Mucosa of stomach (tissue), 1 donor: ENCODE results near the gene DOCK3.

Experiments used
- H3K27me3 ChIP-seq: one replicate; pipeline ENCODE4 v1.7.0; 2013; ENCODE audit warnings: mild to moderate bottlenecking, low read length; ENCODE audit not compliant: control insufficient read depth, insufficient read depth
- H3K36me3 ChIP-seq: one replicate; pipeline ENCODE4 v1.7.0; 2013; ENCODE audit warnings: low read length; ENCODE audit not compliant: control insufficient read depth, insufficient read depth
- H3K4me1 ChIP-seq: one replicate; pipeline ENCODE4 v1.7.0; 2013; ENCODE audit warnings: mild to moderate bottlenecking, low read length; ENCODE audit not compliant: control insufficient read depth, insufficient read depth
- H3K4me3 ChIP-seq: one replicate; pipeline ENCODE4 v1.7.0; 2013; ENCODE audit warnings: low read length
- H3K9ac ChIP-seq: one replicate; pipeline ENCODE4 v1.7.0; 2013; ENCODE audit warnings: mild to moderate bottlenecking, low read length, moderate library complexity
- H3K9me3 ChIP-seq: one replicate; pipeline ENCODE4 v1.7.0; 2013; ENCODE audit warnings: mild to moderate bottlenecking, low read length, moderate library complexity; ENCODE audit not compliant: control insufficient read depth
- donor health status: Pancreatic carcinoma.

DOCK3 gene

DNA sequence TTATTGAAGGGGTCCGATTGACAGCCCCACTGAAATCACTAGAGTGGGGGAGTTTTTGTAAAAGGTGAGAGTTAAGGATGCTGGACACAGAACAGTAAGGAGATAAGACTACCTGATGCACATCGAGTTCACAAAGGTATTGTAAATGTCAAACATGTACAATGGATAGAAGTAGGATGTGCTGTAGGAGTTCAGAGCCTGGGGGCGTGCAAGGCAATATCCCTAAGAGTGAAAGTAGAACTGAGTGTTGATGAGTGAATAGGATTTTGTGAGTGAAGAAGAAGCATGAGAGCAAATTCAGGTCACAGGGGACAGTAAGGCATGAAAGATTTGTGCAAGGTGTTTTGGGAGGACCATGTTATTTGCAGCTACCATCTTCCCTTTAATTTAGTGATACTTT, 21.5 kb downstream of the DOCK3 start:
- Histone ChIP-seq H3K4me3 (no peak overlapping the region), H3K27me3 (no peaks in the 10 kb centered on the region), H3K9me3 (no peaks in the 10 kb centered on the region), H3K9ac (no peak overlapping the region), H3K4me1 (no peaks in the 10 kb centered on the region), H3K36me3 (no peaks in the 10 kb centered on the region)

DNA sequence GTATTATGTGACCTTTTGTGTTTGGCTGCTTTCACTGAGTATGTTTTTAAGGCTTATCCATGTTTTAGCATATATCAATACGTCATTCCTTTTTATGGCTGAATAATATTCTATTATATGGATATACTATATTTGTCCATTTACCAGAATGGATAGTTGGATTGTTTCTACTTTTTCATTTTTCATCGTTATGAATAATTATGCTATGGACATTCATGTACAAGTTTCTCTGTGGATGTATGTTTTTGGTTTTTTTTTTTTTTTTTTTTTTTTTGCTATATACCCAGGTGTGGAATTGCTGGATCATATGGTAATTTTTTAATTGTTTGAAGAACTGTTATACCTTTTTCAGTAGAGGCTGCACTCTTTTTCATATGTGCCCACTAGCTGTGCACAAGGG, 23.5 kb downstream of the DOCK3 start:
- Histone ChIP-seq H3K36me3 (no peaks in the 10 kb centered on the region), H3K27me3 (no peaks in the 10 kb centered on the region), H3K4me3 (no peak overlapping the region), H3K9ac (no peak overlapping the region), H3K9me3 (no peaks in the 10 kb centered on the region), H3K4me1 (no peaks in the 10 kb centered on the region)

DNA sequence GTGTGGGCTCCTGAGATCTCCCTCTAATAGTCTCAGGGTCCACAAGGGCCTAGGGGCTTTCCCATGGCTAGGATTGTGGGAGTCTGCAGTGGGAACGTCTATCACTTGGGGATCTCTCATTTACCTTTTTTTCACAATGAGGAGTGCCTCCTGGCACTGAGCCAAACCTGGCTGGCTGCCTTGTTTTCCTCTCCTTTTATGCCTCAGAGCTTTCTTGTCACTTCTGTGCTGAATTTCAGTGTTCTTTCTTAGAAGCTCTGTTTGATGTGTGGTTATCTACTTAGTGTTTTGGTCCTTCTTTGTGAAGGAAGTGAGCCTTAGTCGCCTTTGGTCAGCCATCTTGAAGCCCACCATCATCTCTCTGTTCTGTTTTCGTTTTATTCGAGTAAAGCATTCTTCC, 33.9 kb downstream of the DOCK3 start:
- H3K4me1 ChIP-seq, result no peaks in the 10 kb centered on the region
- H3K4me3 ChIP-seq, result no peak overlapping the region
- no peaks in the 10 kb centered on the region for H3K9me3 ChIP-seq
- no peaks in the 10 kb centered on the region for H3K36me3 ChIP-seq
- no peaks in the 10 kb centered on the region for H3K27me3 ChIP-seq
- no peak overlapping the region for H3K9ac ChIP-seq

- H3K36me3 ChIP-seq, result no peaks in the 10 kb centered on the region
- no peaks in the 10 kb centered on the region for H3K4me1 ChIP-seq
- no peak overlapping the region for H3K4me3 ChIP-seq
- no peak overlapping the region for H3K9ac ChIP-seq
- no peaks in the 10 kb centered on the region for H3K9me3 ChIP-seq
- no peaks in the 10 kb centered on the region for H3K27me3 ChIP-seq
Observed at GRCh38 chr3:50714946-50715345, 40.2 kb downstream of the DOCK3 start.

DNA sequence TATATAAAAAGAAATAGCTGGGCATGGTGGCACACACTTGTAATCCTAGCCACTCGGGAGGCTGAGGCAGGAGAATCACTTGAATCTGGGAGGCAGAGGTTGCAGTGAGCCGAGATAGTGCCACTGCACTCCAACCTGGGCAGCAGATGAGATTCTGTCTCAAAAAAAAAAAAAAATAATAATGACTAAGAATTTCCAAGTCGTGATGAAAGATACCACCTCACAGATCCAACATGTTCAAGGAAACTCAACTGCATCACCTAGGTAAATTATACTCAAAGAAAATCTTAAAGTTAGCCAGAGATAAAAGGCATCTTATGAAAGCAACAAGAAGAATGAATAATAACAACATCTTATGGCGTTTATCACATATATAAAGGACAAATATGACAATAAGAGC, 50.1 kb downstream of the DOCK3 start:
- Histone ChIP-seq H3K9me3 (no peaks in the 10 kb centered on the region), H3K9ac (no peak overlapping the region), H3K4me3 (no peak overlapping the region), H3K4me1 (no peaks in the 10 kb centered on the region), H3K36me3 (no peaks in the 10 kb centered on the region), H3K27me3 (no peaks in the 10 kb centered on the region)

GRCh38 chr3:50734985-50735384, 60.3 kb downstream of the DOCK3 start:
- H3K4me3 ChIP-seq, result no peak overlapping the region
- no peak overlapping the region for H3K9ac ChIP-seq
- H3K9me3 ChIP-seq, result no peaks in the 10 kb centered on the region
- H3K36me3 ChIP-seq, result no peaks in the 10 kb centered on the region
- H3K27me3 ChIP-seq, result no peaks in the 10 kb centered on the region
- no peaks in the 10 kb centered on the region for H3K4me1 ChIP-seq

GRCh38 chr3:50737193-50737905, 62.6 kb downstream of the DOCK3 start:
- no peaks in the 10 kb centered on the region for H3K36me3 ChIP-seq
- no peaks in the 10 kb centered on the region for H3K4me1 ChIP-seq
- H3K9me3 ChIP-seq, result no peaks in the 10 kb centered on the region
- H3K4me3 ChIP-seq, result no peak overlapping the region
- H3K27me3 ChIP-seq, result no peaks in the 10 kb centered on the region
- no peak overlapping the region for H3K9ac ChIP-seq

DNA sequence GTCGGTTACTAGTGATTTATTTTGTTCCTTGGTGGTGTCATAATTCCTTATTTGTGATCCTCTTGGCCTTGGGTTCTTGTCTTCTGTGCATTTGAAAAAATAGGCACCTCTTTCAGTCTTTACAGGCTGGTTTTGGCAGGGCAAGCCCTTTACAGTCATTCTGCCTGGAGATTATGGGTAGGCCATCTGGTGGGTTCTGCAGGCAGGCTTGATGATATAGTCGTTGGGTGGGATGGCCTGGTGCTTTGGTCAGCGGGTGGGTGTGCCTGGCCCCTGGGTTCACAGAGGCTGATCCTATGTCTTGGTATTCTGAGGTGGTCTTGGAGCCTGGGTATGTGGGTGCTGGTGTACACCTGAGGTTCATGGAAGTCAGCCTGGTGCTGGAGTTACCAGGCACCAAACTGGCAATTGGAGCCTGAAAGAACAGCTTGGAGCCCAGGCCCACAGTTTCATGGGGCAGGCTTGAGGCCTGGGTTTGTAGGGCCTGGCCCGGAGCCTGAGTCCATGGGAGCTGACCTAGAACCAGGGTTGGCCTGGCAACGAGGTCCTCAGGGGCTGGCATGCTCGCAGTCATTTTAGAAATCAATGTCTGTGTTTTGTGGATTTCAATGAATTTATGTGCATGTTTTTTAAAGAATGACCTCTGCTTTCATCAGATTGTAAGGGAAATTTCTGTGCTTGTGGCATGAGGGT, 63.3 kb downstream of the DOCK3 start:
- Histone ChIP-seq H3K9me3 (no peaks in the 10 kb centered on the region), H3K27me3 (no peaks in the 10 kb centered on the region), H3K4me1 (no peaks in the 10 kb centered on the region), H3K4me3 (no peak overlapping the region), H3K36me3 (no peaks in the 10 kb centered on the region), H3K9ac (no peak overlapping the region)

DNA sequence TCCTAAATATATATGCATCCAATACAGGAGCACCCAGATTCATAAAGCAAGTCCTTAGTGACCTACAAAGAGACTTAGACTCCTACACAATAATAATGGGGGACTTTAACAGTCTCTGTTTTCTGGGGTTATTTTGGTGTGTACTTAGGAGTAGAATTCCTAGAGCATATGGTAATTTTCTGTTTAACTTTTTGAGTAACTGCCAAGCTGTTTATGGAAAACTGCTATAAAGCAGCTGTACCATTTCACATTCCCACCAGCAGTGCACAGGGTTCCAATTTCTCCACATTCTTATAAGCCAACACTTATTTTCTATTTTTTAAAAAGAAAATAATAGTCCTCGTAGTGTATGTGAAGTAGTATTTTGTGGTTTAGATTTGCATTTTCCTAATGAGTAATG, 68.9 kb downstream of the DOCK3 start:
- H3K27me3 ChIP-seq, result no peaks in the 10 kb centered on the region
- H3K4me1 ChIP-seq, result no peaks in the 10 kb centered on the region
- no peaks in the 10 kb centered on the region for H3K9me3 ChIP-seq
- no peak overlapping the region for H3K9ac ChIP-seq
- no peaks in the 10 kb centered on the region for H3K36me3 ChIP-seq
- no peak overlapping the region for H3K4me3 ChIP-seq

- Histone ChIP-seq H3K9me3 (no peaks in the 10 kb centered on the region), H3K4me1 (no peaks in the 10 kb centered on the region), H3K9ac (no peak overlapping the region), H3K36me3 (no peaks in the 10 kb centered on the region), H3K4me3 (no peak overlapping the region), H3K27me3 (no peaks in the 10 kb centered on the region)
Observed at GRCh38 chr3:50749822-50750221, 75.1 kb downstream of the DOCK3 start.

- Histone ChIP-seq H3K4me1 (no peaks in the 10 kb centered on the region), H3K9me3 (no peaks in the 10 kb centered on the region), H3K36me3 (no peaks in the 10 kb centered on the region), H3K9ac (no peak overlapping the region), H3K27me3 (no peaks in the 10 kb centered on the region), H3K4me3 (no peak overlapping the region)
Observed at GRCh38 chr3:50759015-50759414, 84.3 kb downstream of the DOCK3 start.

DNA sequence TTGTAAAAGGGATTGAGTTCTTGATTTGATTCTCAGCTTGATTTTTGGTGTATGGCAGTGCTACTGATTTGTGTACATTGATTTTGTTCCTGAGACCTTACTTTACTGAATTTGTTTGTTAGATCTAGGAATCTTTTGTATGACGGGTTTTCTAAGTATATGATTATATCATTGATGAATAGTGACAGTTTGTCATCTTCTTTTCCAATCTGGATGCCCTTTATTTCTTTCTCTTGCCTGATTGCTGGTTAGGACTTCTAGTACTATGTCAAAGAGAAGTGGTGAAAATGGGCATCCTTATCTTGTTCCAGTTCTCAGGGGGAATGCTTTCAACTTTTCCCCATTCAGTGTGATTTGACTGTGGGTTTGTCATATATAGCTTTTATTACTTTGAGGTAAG, 103.0 kb downstream of the DOCK3 start:
- no peaks in the 10 kb centered on the region for H3K9me3 ChIP-seq
- H3K36me3 ChIP-seq, result no peaks in the 10 kb centered on the region
- H3K27me3 ChIP-seq, result no peaks in the 10 kb centered on the region
- no peak overlapping the region for H3K9ac ChIP-seq
- H3K4me1 ChIP-seq, result no peaks in the 10 kb centered on the region
- no peak overlapping the region for H3K4me3 ChIP-seq
